Activated CD4-positive, CD25-positive, alpha-beta regulatory T cell treated with anti-CD3 and anti-CD28 coated beads, Interleukin-2, amount 50 U/mL, for 72 hours (primary cell): ENCODE measurements around the gene FKBP14.
A peak's percentile ranks its signal among the peaks of the same experiment; 100 is the strongest.
"Not testable (repeated sequence)": the region's sequence is repeated elsewhere in the genome, so short reads cannot be mapped to it uniquely, and the experiment has no call there.

Source experiments
- DNase-seq: peaks from one replicate; pipeline ENCODE4 v3.0.0; 2021

The FKBP14 gene

DNA sequence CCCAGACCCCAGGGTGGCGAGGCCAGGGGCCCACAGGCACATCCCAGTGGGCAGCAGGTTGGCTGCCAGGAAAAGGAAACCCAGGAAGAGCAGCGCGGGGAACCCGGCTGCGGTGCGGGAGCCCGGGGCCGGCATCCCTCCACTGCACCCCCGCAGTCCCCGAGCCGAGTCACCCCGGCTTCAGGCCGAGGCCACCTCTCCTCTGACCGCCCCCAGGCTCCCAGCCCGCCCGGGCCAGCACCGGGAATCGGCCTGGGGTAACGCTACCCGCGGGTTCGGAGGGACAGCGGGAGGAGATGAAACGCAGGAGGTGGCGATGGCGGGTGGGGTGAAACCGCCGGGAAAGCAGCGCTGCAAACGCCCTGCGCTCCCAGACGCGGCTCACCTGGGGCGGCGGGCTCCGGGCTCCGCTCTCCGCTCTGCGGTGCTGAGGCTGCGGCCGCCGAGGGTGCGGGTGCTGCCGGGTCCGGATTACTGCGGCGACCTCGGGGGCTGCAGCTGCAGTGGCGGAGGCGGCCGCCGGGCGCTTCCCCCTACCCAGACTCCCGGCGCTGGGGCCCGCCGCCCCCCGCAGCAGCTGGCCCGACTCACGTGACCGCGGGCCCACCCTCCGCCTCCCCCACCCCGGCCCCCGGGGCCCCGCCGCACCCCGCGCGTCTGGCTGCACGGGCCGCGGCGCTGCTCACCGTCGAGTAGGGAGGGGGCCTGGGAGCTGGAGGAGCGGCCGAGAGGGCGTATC is 37.1 kb downstream of the FKBP14 start, which contains the start of gene SCRN1:
Gene SCRN1, minus strand, starts transcription at position 545 of the 739 bp plus-strand sequence. CDS start 20,734 bp downstream, outside the sequence.
- peak; percentile 40 for DNase-seq

DNA sequence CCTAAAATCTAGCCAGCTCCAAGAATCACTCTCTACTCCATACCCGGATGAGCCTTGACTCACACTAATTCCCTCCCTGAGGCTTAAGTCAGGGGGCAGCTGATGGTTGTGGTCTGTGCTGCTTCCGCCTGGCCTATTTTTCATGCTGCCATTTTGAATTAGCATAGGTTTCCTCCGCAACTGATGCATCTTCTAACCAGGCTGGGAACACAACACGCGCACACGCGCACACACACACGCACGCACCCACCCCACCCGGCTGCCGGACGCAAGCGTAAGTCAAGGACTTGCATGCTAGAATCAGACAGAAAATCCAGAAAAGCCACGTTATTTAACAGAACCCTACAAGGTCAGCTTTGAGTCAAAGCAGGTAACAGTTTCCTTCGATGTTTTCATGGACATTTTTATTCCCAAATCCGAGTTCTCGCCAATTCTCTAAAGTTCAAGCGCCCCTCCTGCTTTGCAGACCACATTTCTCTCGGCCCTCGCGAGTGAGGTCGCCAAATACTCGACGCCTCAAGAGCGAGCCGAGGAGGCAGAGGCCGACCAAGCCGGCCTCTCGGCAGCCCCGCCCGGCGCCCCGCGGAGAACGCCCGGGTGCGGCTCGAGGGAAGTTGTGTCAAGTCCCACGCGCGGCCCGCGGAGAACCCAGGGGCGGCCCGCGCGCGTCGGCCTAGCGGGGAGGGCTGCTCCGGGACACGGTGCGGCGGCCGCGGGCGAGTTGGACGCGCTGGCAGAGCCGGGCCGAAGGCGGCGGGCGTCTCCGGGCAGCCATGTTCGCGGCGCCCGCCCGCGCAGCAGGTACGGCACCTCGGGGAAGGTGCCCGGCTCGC is 37.9 kb downstream of the FKBP14 start:
- DNase-seq, result no peak

DNA sequence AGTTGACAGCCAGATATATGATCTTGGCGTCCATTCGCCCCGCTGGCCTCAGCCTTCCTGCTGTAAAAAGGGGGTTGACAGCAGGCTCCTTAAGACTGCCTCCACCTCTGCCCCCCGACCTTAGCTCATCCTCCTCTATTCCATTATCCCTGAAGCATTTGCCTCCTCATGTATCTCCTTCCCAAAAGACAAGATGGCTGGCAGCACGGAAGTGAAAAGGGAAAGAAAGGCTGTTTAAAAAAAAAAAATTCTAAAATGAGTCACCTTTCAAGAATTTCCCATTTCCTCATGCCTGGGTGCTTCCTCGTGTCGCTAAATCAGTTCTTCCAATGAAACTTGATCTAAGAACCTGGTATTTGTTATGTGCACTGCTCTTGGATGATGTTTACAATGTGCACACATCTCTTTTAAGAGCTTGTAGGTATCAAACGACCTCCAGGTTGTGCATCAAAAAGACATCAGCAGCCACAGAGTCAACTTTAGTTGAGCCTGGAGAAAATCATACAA is 38.6 kb downstream of the FKBP14 start:
- no peak for DNase-seq

DNA sequence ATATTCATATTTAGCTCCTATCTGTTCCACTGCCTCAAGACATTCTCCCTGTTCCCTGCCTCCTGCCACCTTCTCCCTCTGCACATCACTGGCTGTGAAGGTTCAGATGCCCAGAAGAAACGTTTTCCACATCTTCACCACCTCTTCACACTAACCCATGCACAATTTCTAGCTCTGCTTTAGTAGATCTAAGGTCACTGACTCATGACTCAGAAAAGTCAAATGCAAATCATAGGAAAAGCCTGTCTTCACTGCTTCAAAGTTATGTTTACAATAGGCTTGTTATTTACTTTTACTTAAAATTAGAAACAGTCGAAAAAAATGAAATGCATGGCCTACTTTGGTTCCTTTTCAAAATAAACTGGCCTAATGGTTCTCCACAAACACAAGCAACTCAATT is 39.4 kb downstream of the FKBP14 start:
- no peak for DNase-seq

DNA sequence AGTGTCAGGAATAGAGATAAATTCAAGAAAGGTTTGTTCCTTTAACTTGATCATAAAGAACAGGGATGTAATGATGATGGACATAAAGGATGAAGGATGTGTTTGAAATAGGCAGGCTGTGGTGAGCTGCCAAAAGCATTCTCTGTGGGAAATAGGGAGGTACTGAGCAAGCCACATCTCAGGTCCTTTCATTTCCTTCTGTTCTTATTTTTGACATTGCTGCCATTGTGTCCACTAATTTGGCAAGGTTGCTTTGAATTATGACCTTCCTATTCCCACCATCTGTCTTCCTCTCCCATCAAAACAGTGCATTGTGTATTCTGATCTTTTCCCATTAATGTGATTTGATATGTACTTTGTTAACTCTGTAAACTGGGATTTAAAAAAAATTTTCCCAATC is 46.4 kb downstream of the FKBP14 start:
- DNase-seq, result no peak

DNA sequence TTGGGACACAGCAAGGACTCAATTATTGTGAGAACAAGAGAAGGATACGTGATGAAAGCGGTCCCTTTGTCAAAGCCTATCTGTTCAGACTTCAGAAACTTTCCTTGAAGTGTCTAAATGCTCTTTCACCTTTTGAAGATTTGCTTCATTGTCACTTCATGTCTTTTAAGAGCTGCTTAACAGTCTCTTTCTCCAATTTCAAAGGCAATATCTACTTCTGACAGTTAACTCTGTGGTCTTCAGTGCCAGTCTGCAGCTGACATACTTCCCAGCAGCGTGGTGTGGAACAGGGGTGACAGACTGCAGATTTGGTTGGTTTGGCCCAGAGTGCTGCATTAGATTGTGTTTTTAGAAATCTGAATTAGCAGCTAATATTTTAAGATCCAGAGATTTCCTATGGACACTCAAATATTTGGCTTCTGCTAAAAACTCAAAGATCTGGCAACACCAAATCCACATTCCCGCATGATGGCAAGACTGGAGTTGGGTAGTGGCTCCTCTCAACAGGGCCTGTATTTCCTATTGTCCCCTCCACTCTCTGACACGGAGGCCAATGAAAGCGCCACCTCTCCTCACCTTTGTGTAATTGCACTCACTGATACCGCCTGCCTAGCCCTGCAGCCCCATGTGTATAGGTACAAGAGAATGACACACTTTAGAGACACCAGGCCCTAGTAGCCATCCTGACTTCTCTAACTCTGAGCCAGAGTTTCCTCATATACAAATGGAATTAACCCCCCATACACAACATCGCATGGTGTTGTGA is 48.4 kb downstream of the FKBP14 start:
- no peak for DNase-seq

DNA sequence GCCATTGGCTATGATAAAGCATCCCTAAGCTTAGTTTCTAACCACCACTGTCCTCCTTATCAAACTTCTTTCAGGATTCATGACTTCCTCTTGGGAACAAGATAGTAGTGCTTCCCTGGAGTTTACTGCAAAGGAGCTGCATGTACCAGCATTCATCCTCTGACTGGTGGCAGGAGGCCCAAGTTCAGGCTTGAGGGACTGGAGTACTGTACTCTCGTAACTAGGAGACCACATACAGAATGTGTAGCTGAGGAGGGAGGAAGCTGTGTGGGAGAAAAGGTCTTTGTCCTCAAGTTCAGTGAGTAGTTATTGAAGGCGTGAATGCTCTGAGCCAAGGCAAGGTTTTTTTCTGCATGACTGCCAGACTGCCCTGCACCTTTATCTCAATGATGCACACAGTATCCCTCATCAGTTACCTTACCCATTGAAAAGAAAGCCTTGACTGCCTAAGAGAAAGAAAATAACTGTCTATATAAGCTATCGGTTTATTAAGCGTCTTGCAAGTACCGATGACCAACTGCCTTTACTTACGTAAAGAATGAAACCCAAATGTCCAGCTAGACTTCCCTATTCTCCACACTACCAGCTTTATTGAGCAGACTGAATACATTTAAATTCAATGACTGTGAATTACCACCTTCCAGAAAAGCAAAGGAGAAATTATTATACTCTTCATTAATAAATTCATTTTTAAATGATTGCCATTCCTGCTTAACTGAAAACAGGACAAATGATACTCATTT is 49.7 kb downstream of the FKBP14 start:
- no peak for DNase-seq

DNA sequence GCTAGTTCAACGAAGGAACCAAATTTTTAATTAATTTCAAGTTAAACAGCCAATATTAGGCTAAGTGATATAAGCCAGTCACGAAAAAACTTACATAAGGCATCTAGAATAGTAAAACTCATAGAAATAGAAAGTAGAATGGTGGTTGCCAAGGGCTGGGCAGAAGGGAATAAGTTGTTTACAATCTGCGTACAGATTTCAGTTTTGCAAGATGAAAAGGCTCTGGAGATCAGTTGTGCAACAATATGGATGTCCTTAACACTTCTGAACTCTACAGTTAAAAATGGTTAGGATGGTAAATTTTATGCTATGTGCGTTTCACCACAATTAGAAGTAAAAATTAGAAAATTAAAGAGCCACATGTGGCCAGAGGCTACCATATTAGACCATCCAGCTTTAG is 50.2 kb downstream of the FKBP14 start:
- no peak for DNase-seq

DNA sequence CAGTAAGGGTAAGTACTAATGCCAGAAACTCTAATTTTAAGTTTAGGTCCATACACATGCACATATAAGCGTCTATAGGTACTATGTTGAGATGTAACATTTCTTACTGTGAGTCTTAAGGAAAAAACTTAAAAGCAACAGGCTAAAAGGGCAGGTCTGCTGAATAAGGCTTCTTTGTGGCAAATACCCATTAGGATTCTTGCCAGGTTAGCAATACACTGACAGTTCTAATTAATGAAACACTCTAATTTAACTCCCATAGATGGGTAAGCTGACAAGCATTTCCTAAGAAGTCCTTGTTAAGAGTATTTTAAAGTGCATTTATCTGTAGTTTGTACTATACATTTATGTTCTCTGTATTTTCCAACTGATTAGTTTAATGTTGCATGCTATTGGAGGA is 50.9 kb downstream of the FKBP14 start:
- DNase-seq, result no peak

DNA sequence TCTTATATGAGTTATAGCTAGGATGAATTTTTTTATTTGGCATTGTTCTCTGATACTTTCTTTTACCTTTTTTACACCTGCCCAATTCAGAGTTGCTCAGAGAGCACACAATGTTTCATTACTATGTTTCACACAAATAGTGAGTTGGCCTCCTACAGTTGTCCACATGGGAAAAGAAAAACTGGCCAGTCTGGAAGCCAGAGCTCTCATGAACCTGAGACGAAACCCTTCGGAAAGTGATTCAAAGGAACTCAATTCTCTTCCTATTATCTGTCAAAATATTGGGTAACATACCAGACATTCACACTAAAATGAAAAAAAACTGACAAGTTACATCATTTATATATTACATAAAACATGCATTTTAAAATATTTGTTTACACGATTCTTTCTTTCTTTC is 52.2 kb downstream of the FKBP14 start:
- no peak for DNase-seq

DNA sequence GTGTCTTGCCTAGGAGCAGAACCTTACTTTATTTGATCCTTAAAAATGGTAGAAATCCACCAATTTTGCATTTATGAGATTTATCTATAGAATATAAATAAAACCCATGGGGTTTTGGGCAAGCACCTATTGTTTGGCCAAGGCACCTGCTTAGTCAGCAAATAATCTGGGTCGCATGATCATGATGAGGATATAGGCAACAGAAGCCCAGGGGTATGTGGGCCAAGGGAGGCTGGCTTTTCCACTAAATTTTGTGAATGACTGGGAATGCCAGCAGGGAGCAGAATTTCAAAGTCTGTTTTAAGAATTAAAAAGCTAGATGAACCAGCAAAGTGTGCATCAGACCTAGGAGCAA is 54.2 kb downstream of the FKBP14 start:
- DNase-seq, result no peak

DNA sequence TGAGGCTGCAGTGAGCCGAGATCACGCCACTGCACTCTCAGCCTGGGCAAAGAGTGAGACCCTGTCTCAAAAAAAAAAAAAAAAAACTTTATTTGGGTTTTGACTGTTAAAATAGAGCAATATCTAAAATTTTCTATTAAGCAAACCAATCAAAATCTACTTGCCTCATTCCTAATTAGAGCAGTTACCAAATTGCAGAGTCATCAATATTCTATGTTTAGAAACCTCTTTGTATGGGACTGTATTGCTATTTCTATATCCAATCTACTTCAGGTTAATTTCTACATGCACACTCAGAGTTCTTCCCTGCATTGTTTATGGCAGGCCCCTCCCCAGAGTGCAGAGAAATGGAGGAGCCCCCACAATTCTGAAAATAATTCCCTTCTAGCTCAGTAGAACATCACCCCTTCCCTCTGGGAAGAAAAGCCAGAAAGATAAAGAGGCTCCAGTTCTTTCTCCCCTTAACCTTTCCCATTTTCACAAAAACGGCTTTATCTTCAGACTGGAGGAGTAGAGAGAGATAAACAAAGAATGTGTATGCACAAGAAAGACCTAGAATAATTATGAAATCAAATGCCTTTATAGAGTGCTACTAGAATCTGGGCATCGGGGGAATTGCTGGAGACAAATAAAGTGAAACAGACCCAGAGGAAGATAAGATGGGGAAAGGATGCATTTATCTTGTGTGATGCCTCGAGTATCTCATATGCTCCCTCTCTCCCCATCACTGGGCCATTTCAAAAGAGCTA is 54.8 kb downstream of the FKBP14 start:
- DNase-seq, result no peak

DNA sequence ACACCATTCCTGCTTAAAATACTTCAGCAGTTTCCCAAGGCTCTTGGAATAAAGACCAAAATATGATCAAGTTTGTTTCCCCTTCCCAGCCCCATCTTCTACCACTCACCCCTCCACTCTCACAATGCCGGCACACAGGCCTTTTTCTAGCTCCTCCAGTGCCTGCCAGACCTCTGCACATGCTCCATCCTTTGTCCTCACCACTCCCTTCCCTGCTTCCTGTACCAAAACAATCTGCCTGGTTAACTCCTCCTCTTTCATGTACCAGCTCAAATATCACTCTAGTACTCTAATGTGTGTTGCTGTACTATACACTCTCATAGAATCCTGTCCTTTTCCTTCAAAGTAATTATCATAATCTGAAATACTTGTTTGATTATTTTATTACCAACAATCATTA is 56.3 kb downstream of the FKBP14 start:
- DNase-seq, result no peak

DNA sequence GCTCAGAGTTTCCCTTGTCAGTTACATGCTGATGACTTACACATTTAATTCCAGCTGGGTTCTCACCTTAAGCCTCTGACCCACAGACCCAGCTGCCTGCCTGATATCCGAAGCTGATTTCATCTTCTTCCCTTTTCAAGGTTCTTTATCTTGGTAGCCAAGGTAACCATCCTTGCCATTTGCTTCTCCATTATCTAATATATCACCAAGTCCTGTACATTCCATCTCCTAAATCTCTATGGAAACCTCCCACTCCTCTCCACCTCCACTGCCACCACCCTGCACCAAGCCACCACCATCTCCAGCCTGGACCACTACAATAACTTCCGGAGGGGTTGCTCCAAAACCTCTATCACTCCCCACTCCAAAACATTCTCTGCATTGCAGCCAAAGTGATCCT is 56.8 kb downstream of the FKBP14 start:
- DNase-seq, result no peak

DNA sequence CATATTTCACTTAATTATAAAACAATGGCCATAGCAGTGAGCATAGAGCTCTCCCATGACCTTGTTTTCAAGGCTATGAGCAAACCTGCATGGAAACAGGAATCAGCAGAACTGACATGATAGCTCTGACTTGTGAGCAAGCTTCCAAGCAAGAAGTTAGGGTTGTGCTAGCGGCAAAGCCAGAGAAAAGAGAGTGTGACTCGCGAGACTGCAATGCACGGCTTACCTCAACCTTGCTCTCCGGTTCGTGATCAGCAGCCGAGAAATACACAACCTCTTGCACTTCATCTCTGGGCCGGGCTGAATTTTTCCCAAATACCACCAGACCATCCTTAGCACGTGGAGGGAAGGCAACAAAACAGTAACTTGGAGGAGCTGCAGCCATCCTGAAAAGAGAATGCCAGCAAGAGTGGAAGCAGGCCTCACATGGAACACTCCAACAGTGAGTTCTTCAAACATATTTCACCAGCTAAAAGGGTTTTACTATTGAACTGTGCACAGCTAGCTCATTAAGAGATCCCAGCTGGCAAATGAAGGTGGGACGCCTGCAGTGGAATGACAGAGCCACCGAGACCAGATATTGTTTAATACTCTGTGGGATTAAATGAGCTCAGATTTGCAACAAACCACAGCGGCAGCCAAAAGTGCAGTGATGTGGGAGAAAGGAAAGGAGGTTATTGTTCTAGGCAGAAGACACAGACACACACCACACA is 57.7 kb downstream of the FKBP14 start:
- DNase-seq, result no peak

DNA sequence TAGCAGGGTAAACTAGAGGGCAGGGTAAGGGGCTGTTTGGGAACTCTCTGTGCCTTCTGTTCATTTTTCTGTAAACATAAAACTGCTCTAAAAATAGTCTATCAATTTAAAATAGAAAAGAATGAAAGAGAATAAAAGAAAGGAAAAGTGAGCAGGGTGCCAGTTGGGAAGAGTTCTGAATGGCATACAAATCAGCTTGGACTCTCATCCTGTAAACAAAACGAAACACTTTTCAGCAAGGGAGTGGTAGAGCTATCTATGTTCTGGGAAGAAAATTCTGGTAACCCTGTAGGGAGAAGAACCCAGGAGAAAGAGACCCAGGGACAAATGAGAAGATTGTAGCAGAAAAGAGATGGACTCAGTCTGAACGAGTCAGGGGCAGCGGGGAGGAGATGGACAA is 61.5 kb downstream of the FKBP14 start:
- DNase-seq, result no peak

DNA sequence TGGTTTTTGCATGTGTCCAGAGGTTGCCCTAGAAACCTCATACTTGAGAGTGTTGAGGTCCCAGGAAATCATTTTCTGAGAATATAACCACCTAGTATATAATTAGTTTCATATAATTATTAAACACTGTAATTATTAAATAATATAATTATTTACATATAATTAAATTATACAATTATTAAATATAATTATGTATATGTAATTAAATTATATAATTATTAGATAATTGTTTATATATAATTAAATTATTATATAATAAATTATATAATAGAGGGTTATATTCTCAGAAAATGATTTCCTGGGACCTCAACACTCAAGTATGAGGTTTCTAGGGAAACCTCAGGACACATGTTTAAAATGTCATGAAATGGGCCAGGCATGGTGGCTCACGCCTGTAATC is 64.5 kb downstream of the FKBP14 start:
- DNase-seq, result no peak

DNA sequence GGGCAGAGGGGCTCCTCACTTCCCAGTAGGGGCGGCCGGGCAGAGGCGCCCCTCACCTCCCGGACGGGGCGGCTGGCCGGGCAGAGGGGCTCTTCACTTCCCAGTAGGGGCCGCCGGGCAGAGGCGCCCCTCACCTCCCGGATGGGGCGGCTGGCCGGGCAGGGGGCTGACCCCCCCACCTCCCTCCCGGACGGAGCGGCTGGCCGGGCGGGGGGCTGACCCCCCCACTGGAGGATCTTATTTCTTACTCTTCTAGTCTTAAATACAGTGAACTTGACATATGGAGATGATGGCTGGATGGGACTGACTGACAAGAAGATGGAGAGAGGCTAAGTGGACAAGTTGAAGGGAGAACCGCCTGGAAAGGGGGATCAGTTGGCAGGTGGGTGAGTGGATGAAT is 64.9 kb downstream of the FKBP14 start:
- DNase-seq, result not testable (repeated sequence)
